Mucosa of descending colon (tissue), 3 donors: ENCODE measurements around the gene SELPLG. TPM values are rescaled to one million over a fixed set of nuclear protein-coding genes. Genes with fewer than 3 reads are reported as not detected.

Source experiments
- ATAC-seq: fragments of 200-7000 bp; cut with Tn5 transposase; one replicate; pipeline ENCODE4 v1.9.1; 2020; ENCODE audit warnings: mild to moderate bottlenecking, moderate library complexity
- DNase-seq, 3 donors: peaks; one replicate each; pipeline ENCODE4 v3.0.0-alpha.2; 2020
- H3K36me3 ChIP-seq: fragments of 200-600 bp; one replicate; pipeline ENCODE4 v1.8.0; 2021; ENCODE audit warnings: low read depth, mild to moderate bottlenecking
- H3K4me1 ChIP-seq: fragments of 200-600 bp; one replicate; pipeline ENCODE4 v1.8.0; 2021; ENCODE audit warnings: low read depth, mild to moderate bottlenecking
- H3K4me3 ChIP-seq: fragments of 200-600 bp; one replicate; pipeline ENCODE4 v1.8.0; 2021; ENCODE audit warnings: mild to moderate bottlenecking
- H3K9me3 ChIP-seq: fragments of 200-600 bp; one replicate; pipeline ENCODE4 v1.8.0; 2021; ENCODE audit warnings: mild to moderate bottlenecking
- intact Hi-C, 2 donors: fragments of 100-400 bp; cut with DNase I in 1 of 2; cut with micrococcal nuclease in 1 of 2; formaldehyde crosslinking; loops; one replicate each; pipeline versions ENCODE4 v1.11.0 to v1.11.1; 2022; cut with DNase I, micrococcal nuclease
- total RNA-seq, 3 donors: library from RNA; stranded (reverse); fragmentation: NEBNext Ultra II Directional in 2 of 3; extraction: Animal tissue kit (Norgen Biotek cat#: 25700) in 2 of 3; gene quantifications; one replicate each; pipeline versions ENCODE4 v1.2.1 to v1.2.4, GENCODE V29; 2021 to 2023
- TF ChIP-seq, protein P1 (sequence below): fragments of 200-600 bp; IDR thresholded peaks from one replicate; pipeline ENCODE4 v1.8.0; 2022; ENCODE audit warnings: antibody characterized with exemption, mild to moderate bottlenecking
- donor health status: DM: no; HTN: no; CAD: no; lungs with moderate emphysema.
- donor health status: DM: no; HTN: no; CAD: no.
- donor health status: DM: no; HTN: yes; CAD: no.

SELPLG gene
- total RNA-seq, 3 donors from 2014 or later: 3.3 to 6.5 (median 6.0) TPM

DNA sequence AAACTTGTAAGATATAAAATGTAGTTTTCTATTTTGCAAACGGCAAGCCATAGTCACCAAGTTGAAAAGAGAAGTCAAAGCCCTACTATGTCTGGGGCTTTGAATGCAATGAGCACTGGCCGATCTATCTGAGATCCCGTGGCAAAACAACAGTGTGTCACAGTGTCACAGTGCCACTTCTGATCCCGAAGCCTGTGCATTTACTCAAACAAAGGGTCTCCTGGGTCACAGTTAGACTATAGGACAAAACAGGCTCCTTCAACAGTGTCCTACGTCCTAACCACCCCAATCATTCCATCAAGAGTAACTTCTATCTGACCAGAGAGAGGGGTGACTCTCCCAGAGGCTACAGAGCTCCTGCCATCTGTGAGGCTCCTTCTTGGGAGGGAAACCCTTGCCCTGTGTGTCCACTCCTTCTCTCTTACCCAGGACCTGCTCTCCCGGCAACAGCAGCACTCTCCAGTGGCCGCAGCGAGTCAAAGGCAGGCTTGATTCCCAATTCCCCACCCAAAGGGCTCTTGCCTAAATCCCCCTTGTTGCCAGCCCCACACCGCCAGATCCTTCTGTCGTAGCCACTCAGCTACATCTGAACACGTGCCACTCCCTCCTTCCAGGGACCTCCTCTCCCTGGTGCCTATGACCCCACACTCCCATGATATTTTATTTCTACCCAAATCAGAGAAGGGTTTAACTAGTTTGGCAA lies 14.0 kb upstream of the SELPLG start:
- Histone ChIP-seq H3K4me1 (no peaks in the 10 kb centered on the region), H3K9me3 (no peaks in the 10 kb centered on the region), H3K36me3 (peaks cover 2% of the 10 kb centered on the region), H3K4me3 (no peak overlapping the region)
- TF ChIP-seq, protein P1, sequence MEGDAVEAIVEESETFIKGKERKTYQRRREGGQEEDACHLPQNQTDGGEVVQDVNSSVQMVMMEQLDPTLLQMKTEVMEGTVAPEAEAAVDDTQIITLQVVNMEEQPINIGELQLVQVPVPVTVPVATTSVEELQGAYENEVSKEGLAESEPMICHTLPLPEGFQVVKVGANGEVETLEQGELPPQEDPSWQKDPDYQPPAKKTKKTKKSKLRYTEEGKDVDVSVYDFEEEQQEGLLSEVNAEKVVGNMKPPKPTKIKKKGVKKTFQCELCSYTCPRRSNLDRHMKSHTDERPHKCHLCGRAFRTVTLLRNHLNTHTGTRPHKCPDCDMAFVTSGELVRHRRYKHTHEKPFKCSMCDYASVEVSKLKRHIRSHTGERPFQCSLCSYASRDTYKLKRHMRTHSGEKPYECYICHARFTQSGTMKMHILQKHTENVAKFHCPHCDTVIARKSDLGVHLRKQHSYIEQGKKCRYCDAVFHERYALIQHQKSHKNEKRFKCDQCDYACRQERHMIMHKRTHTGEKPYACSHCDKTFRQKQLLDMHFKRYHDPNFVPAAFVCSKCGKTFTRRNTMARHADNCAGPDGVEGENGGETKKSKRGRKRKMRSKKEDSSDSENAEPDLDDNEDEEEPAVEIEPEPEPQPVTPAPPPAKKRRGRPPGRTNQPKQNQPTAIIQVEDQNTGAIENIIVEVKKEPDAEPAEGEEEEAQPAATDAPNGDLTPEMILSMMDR: no peak
- no peak for ATAC-seq
- no peak for DNase-seq
- intact Hi-C loops: no loop called here

DNA sequence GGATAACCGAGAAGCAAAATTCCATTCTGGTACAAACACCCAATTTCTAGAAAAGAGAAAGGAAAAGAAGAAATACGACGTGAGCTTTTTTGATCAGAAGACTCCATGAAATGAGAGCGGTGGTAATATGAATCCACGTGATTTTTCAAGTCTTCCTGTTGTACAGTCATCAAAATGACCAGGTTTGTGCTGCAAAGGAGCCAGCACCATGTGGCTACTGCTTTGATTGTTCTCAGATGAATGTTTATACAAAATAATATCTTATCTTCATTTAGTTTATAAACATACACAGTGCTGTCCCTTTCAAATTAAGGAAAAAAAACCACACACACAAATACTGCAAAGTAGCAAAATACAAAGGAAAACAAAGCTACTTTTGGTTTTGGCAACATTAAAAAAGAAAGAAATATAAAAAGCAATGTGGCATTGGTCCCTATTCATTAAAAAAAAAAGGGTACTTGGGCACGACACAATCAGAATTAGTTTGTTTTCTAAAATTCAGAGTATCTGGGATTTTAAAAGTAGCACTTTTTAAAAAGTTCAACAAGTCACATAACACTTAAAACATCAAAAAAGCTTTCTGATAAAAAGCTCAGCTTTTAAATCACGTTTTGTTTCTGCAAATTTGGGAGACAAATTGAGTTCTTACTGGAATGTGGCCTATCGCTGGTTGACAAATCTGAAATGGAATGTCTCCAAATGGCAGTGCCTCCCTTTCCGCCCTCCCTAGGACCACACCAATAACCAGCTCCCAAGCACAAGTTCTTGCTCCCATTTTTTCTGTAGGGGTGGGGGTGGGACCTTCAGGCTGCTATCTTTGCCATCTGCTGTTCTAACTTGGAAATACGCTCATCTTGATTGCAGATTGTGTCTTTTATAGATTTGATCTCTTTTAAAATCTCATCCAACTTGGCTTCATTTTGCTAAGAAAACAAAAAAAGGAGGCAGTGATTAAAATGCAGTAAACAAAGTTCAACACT lies 13.2 kb upstream of the SELPLG start:
- Histone ChIP-seq H3K36me3 (peaks cover 2% of the 10 kb centered on the region), H3K4me3 (no peak overlapping the region), H3K9me3 (no peaks in the 10 kb centered on the region), H3K4me1 (no peaks in the 10 kb centered on the region)
- DNase-seq: no peak
- intact Hi-C loops: no loop called here
- TF ChIP-seq, protein P1: no peak
- no peak for ATAC-seq

DNA sequence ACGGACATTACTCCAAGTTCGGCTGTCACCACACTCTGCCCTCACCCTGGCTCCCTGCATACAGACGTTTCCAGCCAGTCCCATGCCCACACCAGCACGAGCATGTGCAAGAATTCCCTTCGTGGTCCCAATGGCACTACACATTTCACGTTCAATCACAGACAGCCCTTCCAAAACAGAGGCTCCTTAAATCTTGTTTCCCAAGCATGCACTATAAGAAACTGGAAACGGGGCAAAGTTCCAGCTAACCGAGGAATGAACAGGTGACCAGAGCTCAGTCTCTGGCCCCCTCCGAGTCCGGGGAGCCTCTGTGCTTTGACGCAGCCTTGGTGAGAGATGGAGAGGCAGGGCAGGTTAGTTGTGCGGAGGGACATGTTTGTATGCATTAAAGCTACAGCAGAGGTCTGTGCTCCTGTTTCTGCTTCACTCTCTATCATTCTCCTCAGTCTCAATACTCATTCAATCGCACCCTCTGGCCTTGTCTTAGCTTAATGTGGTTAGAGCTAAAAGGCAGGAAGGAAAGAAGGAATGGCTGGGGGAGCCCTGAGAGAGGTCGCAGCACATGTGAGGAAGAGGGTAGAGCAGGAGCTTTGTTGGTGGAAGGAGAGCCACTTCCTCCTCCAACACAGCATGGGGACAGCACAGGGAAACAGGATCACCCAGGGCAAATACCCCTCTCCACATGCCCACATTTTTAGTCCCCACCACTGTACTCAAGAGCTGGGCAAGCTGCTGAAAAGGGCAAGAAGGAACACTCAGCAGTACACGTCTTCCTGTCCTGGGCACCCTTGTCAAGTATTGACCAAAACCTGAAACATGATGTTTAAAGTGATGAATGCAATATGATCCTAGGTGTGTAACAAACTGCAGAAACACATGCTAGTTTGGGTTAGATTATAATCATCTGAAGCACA lies 12.2 kb upstream of the SELPLG start:
- Histone ChIP-seq H3K9me3 (no peaks in the 10 kb centered on the region), H3K4me1 (no peaks in the 10 kb centered on the region), H3K36me3 (peaks cover 2% of the 10 kb centered on the region), H3K4me3 (no peak overlapping the region)
- TF ChIP-seq, protein P1: no peak
- DNase-seq (no peak), ATAC-seq (no peak)
- intact Hi-C loops: no loop called here

DNA sequence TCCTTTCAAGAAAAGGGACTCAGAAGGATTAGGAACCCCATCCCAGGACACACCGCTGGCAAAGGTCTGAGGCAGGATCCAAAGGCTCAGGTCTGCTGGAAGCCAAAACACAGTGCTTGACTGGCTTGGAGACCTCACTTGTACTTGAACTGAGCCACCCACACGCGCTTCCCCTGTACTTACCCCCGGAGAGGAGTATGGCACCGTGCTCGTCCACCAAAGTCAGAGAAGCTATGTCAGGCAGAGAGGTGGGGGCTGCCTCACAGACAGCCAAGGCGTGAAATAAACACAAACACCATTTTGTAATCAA lies 11.1 kb upstream of the SELPLG start:
- peaks cover 2% of the 10 kb centered on the region for H3K36me3 ChIP-seq
- no peak for DNase-seq
- no peak for ATAC-seq
- H3K9me3 ChIP-seq: no peaks in the 10 kb centered on the region
- intact Hi-C loops: no loop called here
- no peak overlapping the region for H3K4me3 ChIP-seq
- no peaks in the 10 kb centered on the region for H3K4me1 ChIP-seq
- TF ChIP-seq, protein P1: no peak
